ENCODE results near the gene MROH2A. TPM values are rescaled to one million over a fixed set of nuclear protein-coding genes. Genes with fewer than 3 reads are reported as not detected.

Gene MROH2A
- total RNA-seq, 2 donors from 2014 or later, result 2.3 TPM; not detected in 1

DNA sequence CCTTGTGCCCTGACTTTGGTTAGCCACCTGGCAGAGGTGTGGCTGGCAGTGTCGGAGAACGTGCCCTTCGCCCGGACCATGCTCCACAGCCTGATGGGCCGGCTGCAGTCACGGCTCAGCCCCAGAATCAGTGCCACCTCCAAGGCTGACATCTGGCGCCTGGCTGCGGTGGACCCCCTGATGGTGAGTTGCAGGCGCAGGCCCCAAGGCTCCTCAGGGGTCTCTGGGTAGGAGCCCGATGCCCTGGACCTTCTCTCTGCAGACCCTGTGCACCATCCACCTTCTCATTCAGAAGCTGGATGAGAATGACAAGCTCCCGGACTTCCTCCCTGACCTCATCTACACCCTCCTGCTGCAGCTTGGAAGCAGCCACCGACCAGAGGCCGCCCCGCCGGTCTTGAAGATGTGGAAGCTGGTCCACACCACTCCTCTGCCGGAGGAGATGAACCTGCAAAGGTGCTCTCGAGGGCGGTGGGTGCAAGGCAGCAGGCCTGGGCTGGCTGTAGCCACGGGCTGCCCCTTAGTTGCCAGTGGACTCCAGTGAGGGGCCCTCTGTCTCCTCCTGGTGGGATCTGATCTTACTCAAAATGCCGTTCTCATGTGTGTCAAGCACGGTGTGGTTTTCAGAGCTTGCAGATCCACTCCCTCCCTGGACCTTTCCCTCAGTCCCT, 44.1 kb downstream of the MROH2A start:
- whole genome bisulfite sequencing, result 93% methylated on average over 21 of the region's 21 CpGs
- no peaks in the 10 kb centered on the region for H3K9me3 ChIP-seq
- H3K4me1 ChIP-seq (replicated peaks), result no peaks in the 10 kb centered on the region
- H3K27ac ChIP-seq, result no peak overlapping the region
- DNase-seq (ENCODE audit: low spot score), result no peak
- H3K4me3 ChIP-seq, result no peak overlapping the region
- no peaks in the 10 kb centered on the region for H3K36me3 ChIP-seq
- intact Hi-C loops (cut with DNase I), result no loop called here
- H3K27me3 ChIP-seq (replicated peaks; ENCODE audit: insufficient read depth), result no peaks in the 10 kb centered on the region
- TF ChIP-seq, protein P1, sequence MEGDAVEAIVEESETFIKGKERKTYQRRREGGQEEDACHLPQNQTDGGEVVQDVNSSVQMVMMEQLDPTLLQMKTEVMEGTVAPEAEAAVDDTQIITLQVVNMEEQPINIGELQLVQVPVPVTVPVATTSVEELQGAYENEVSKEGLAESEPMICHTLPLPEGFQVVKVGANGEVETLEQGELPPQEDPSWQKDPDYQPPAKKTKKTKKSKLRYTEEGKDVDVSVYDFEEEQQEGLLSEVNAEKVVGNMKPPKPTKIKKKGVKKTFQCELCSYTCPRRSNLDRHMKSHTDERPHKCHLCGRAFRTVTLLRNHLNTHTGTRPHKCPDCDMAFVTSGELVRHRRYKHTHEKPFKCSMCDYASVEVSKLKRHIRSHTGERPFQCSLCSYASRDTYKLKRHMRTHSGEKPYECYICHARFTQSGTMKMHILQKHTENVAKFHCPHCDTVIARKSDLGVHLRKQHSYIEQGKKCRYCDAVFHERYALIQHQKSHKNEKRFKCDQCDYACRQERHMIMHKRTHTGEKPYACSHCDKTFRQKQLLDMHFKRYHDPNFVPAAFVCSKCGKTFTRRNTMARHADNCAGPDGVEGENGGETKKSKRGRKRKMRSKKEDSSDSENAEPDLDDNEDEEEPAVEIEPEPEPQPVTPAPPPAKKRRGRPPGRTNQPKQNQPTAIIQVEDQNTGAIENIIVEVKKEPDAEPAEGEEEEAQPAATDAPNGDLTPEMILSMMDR (IDR thresholded peaks at IDR 0.05), result no peak
- no peak for TF ChIP-seq POLR2A (IDR thresholded peaks at IDR 0.05)
- no peak for TF ChIP-seq POLR2AphosphoS5 (IDR thresholded peaks at IDR 0.05)

DNA sequence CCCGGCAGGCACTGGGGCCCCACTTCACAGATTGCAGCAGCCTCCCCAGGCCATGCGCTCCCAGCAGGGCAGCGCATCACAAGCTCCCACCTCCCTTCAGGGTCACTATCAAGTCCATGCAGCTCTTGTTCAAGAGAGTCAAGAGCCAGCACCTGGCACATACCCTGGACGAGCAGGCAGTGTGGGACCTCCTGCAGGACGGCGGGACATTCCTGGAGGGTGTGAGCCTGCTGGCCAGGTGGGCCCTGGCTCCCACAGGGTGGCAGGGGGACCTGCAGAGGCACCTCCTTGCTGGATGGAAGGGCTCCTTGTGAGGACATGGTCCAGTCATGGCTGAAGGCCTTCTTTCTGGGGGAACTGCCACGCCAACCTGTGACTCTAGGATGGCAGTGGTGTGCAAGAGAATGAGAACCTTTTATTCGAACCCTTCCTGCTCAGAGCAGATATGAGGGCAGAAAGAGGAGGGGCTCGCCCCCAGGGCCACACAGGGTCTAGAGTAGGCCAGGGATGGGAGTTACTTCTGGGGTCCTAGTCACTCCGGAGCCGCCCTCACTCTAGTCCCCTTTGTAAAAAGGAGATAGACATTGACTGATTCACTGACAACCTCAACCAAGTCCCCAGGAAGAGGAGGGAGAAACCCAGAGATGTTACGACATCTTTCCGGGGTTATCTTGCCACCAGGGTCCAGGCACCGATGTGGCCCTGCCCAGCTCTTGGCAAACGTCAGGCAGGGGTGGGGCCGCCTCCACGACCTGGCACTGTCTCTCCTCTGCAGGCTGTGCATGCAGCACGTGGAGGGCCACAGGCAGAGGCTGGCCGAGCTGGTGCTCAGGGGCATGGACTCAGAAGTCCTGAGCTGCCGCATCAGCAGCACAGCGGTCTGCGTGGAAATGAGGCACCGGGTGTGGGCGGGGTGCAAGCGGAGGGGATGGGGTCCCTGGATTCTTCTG, 44.9 kb downstream of the MROH2A start:
- TF ChIP-seq POLR2AphosphoS5 (IDR thresholded peaks at IDR 0.05) (no peak), POLR2A (IDR thresholded peaks at IDR 0.05) (no peak)
- TF ChIP-seq, protein P1 (IDR thresholded peaks at IDR 0.05), result no peak
- H3K36me3 ChIP-seq, result no peaks in the 10 kb centered on the region
- H3K4me1 ChIP-seq (replicated peaks), result no peaks in the 10 kb centered on the region
- H3K4me3 ChIP-seq, result no peak overlapping the region
- no peak for DNase-seq (ENCODE audit: low spot score)
- no peaks in the 10 kb centered on the region for H3K27me3 ChIP-seq (replicated peaks; ENCODE audit: insufficient read depth)
- 81% methylated on average over 25 of the region's 25 CpGs for WGBS
- intact Hi-C loops (cut with DNase I), result no loop called here
- H3K9me3 ChIP-seq, result no peaks in the 10 kb centered on the region
- H3K27ac ChIP-seq, result no peak overlapping the region

DNA sequence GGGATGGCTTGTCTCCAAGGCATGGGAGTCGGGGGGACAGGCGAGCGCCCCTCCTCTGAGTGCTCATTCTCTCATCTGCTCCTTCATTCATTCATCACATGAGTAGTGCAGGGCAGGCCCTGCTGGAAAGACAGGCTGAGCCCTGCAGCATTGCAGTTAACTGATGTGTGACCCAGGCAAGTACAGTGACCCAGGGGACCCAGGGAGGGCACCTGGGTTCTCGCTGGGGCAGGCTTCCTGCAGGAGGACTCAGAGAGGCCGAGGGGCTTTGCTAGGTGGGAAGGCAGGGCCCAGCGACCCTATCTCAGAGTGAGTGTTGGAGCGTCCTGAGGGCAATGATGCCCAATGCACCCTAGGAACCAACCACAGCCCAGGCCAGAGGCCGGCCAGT, 45.6 kb downstream of the MROH2A start:
- WGBS, result 89% methylated on average over 8 of the region's 8 CpGs
- H3K36me3 ChIP-seq, result no peaks in the 10 kb centered on the region
- TF ChIP-seq POLR2AphosphoS5 (IDR thresholded peaks at IDR 0.05) (no peak), POLR2A (IDR thresholded peaks at IDR 0.05) (no peak)
- TF ChIP-seq, protein P1 (IDR thresholded peaks at IDR 0.05), result no peak
- no peak for DNase-seq (ENCODE audit: low spot score)
- H3K27ac ChIP-seq, result no peak overlapping the region
- H3K9me3 ChIP-seq, result no peaks in the 10 kb centered on the region
- intact Hi-C loops (cut with DNase I), result no loop called here
- no peaks in the 10 kb centered on the region for H3K27me3 ChIP-seq (replicated peaks; ENCODE audit: insufficient read depth)
- no peaks in the 10 kb centered on the region for H3K4me1 ChIP-seq (replicated peaks)
- H3K4me3 ChIP-seq, result no peak overlapping the region

DNA sequence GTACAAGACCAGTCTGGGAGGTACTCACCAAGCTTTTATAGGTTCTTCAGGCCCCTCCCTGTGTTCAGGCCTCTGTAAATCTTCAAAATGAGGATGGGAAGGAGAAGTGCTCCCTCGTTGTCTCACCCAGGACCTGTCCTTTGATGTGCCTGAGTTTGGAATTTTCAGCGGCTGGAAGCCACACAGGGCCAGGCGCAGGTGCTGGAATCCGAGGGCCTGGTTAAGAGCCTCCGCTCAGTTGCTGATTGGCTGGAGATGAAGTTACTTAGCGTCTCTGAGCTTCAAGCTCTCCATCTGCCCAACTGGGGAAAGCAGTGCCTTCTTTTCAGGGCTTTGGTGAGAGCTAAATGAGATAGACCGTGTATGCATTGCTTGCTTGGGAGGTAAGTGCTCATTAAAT, 46.2 kb downstream of the MROH2A start:
- Histone ChIP-seq H3K4me3 (no peak overlapping the region), H3K36me3 (no peaks in the 10 kb centered on the region), H3K4me1 (replicated peaks) (no peaks in the 10 kb centered on the region), H3K27me3 (replicated peaks; ENCODE audit: insufficient read depth) (no peaks in the 10 kb centered on the region), H3K27ac (no peak overlapping the region), H3K9me3 (no peaks in the 10 kb centered on the region)
- 70% methylated on average over 7 of the region's 7 CpGs for WGBS
- DNase-seq (ENCODE audit: low spot score), result no peak
- TF ChIP-seq, protein P1 (IDR thresholded peaks at IDR 0.05), result no peak
- TF ChIP-seq POLR2A (IDR thresholded peaks at IDR 0.05) (no peak), POLR2AphosphoS5 (IDR thresholded peaks at IDR 0.05) (no peak)
- intact Hi-C loops (cut with DNase I), result no loop called here

Data from prostate gland (tissue), 2 donors.